MCF 10A (cell line): ENCODE data around the gene SFPQ. TPM values are rescaled to one million over a fixed set of nuclear protein-coding genes. Genes with fewer than 3 reads are reported as not detected.
"Not testable (repeated sequence)": the region's sequence is repeated elsewhere in the genome, so short reads cannot be mapped to it uniquely, and the experiment has no call there.

Experiments used
- Bru-seq: library from RNA; stranded (reverse); fragments of 400-500 nt; gene quantifications from one replicate; lab custom pipeline; 2021; lab: Mats Ljungman, UMichigan
- BruChase-seq, 2 experiments: library from RNA; stranded (reverse); fragments of 400-500 nt; gene quantifications; one replicate each; lab custom pipeline; 2021; lab: Mats Ljungman, UMichigan
- BruUV-seq: library from RNA; stranded (reverse); fragments of 400-500 nt; replicated peaks from 2 replicates; lab custom pipeline; 2021; lab: Mats Ljungman, UMichigan
- CTCF ChIA-PET: fragments of 300-600 bp; sonication (Branson Sonifier 250); formaldehyde crosslinking; extraction: SDS; loops from one replicate; lab custom pipeline; 2021; ENCODE audit warnings: antibody characterized with exemption, inconsistent platforms; lab: Yijun Ruan, JAX
- POLR2A ChIA-PET: fragments of 300-600, 350-650 bp; sonication (Branson Sonifier 250); formaldehyde crosslinking; extraction: SDS; loops from one replicate; lab custom pipeline; 2020; ENCODE audit warnings: antibody characterized with exemption, inconsistent platforms; lab: Yijun Ruan, JAX
- DNase-seq: peaks from one replicate; pipeline ENCODE4 v3.0.0-alpha.2; 2018; ENCODE audit not compliant: unreplicated experiment
- H3K27ac Mint-ChIP-seq: one replicate; pipeline ENCODE4 v1.8.0; 2022; ENCODE audit warnings: mild to moderate bottlenecking, low read depth, mixed read lengths; ENCODE audit not compliant: unreplicated experiment
- H3K27me3 Mint-ChIP-seq: one replicate; pipeline ENCODE4 v1.8.0; 2022; ENCODE audit warnings: mixed read lengths; ENCODE audit not compliant: insufficient read depth, unreplicated experiment
- H3K36me3 Mint-ChIP-seq: one replicate; pipeline ENCODE4 v1.8.0; 2022; ENCODE audit warnings: mild to moderate bottlenecking, moderate library complexity, mixed read lengths; ENCODE audit not compliant: insufficient read depth, unreplicated experiment
- H3K4me1 Mint-ChIP-seq: one replicate; pipeline ENCODE4 v1.8.0; 2022; ENCODE audit warnings: mixed read lengths; ENCODE audit not compliant: insufficient read depth, unreplicated experiment
- H3K4me3 Mint-ChIP-seq: one replicate; pipeline ENCODE4 v1.8.0; 2022; ENCODE audit warnings: mild to moderate bottlenecking, moderate library complexity, mixed read lengths; ENCODE audit not compliant: unreplicated experiment
- H3K9me3 Mint-ChIP-seq: one replicate; pipeline ENCODE4 v1.8.0; 2022; ENCODE audit warnings: mixed read lengths; ENCODE audit not compliant: unreplicated experiment
- CTCF ChIP-seq: fragments of 200-600 bp; IDR thresholded peaks from one replicate; pipeline ENCODE4 v1.8.0; 2022; ENCODE audit warnings: antibody characterized with exemption, mild to moderate bottlenecking; ENCODE audit not compliant: unreplicated experiment
- intact Hi-C: fragments of 100-400 bp; cut with micrococcal nuclease; formaldehyde crosslinking; loops from 2 replicates; pipeline ENCODE4 v1.14.1; 2022
- long read RNA-seq: library from polyadenylated mRNA; stranded (forward); transcript quantifications from one replicate; pipeline ENCODE4 v2.0.0, GENCODE V29; 2022
- total RNA-seq: library from RNA; stranded (reverse); gene quantifications from 2 replicates; pipeline ENCODE4 v1.2.3, GENCODE V29; 2022

SFPQ gene
- 275 and 314 TPM in 2 replicates for total RNA-seq
- percentile 99 among the genes with signal in this experiment for Bru-seq, nascent RNA
- BruChase-seq, experiment 1, labeled RNA remaining after a 6-hour chase = percentile 100 among the genes with signal in this experiment
- percentile 100 among the genes with signal in this experiment for BruChase-seq, experiment 2, labeled RNA remaining after a 2-hour chase
- long read RNA-seq, transcript SFPQ-201 (10 exons, 3,747 nt) = major isoform, 135 of 251 reads
- long read RNA-seq, transcript SFPQ-203 (3 exons, 1,431 nt) = minor isoform, 9 of 251 reads
- long read RNA-seq, transcript SFPQ-205 (3 exons, 2,835 nt) = minor isoform, 9 of 251 reads
- long read RNA-seq, partial matches to known transcripts = 60 of 251 reads
- long read RNA-seq, other reads (novel, unspliced or antisense) = 37 of 251 reads

DNA sequence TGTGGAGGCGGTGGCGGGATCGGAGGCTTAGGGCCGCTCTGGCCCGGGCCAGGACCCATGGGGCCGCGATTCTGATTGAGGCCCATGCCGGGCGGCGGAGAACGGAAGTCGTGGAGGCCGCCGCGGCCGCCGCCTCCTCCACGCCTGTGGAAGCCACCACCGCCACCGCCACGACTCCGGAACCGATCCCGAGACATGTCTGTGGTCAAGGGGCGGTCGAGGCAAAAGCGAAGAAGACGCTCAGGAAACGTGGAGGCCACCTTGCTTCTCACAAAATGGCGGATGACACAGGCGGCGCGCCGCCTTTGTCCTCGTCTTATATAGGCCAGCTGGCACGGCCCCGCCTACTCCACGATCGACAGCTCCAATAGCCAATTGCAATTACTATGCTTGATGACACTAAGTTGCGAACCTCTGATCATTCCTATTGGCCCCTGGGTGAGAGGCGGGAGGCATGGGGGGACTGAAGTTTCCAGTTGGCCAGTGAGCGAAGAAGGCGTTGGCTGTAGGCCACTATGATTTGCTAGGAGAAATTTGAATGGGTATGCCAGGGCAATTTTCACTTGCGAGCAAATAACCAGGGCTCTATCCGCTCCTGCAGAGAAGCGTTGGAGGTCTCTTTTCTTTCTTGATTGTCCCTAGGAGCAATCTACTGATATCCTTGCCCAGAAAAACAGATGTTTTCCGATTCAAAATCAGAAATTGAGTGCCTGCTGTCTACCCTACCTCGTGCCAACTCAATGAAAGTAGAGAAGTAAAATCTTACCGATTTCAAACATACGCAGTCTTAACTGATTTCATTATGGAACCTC, at the start of gene SFPQ:
Gene SFPQ, minus strand, starts transcription at position 293 of the 812 bp plus-strand sequence. Its CDS starts 96 bp downstream, at position 197.
- ChIA-PET POLR2A (interaction anchor here (0.6 to 1.5 kb wide), 25 partner anchors 9 to 577 kb away, joined by 3 to 12 read pairs (median 4); partner anchors contain the start of genes CLSPN, KIAA0319L, ZMYM1 and ZMYM4), CTCF (interaction anchor here (1.1 kb wide), 1 partner anchor 9 kb away, joined by 5 read pairs; no protein-coding TSS in a partner anchor)
- Mint-ChIP-seq H3K27ac (peak within 1 kb of the TSS; percentile 96), H3K36me3 (peaks cover 50% of the 10 kb centered on the region), H3K4me3 (peak within 1 kb of the TSS; percentile 85), H3K9me3 (no peaks in the 10 kb centered on the region), H3K27me3 (no peaks in the 10 kb centered on the region), H3K4me1 (peaks cover 28% of the 10 kb centered on the region)
- BruUV-seq = TSS peak; percentile 85
- peak; percentile 99 for DNase-seq
- intact Hi-C loops = loop anchor here (5.0 to 10.0 kb wide), 4 partner anchors 161 to 341 kb away; partner anchors contain the start of gene ZMYM6
- no peak for TF ChIP-seq CTCF

GRCh38 chr1:35236772-35237171, 43.8 kb upstream of the SFPQ start:
- H3K27me3 Mint-ChIP-seq, H3K4me3 Mint-ChIP-seq, H3K36me3 Mint-ChIP-seq, CTCF ChIA-PET, intact Hi-C loops, BruUV-seq, DNase-seq, H3K9me3 Mint-ChIP-seq, H3K27ac Mint-ChIP-seq, H3K4me1 Mint-ChIP-seq: not testable (repeated sequence)
- POLR2A ChIA-PET = interaction anchor here (0.6 kb wide), 1 partner anchor 10 kb away, joined by 3 read pairs; no protein-coding TSS in a partner anchor

DNA sequence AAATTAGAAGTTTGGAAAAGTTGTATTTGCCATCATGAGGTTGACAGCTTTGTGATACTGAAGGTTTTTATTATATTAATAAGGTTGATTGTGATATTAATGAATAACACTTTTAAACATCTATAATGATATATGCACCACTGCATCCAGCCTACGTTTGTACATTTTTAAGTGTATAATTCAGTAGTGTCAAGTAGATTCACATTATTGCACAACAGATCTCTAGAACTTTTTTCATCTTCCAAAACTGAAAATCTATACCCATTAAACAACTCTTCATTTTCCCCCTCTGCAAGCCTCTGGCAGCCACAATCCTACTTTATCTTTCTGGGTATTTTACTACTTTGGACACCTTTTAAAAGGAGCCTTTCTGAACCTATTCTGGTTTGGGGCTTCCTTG, 38.3 kb upstream of the SFPQ start:
- no peaks in the 10 kb centered on the region for H3K9me3 Mint-ChIP-seq
- CTCF ChIA-PET = interaction anchor here (0.8 kb wide), 1 partner anchor 29 kb away, joined by 3 read pairs; no protein-coding TSS in a partner anchor
- intact Hi-C loops = no loop called here
- TF ChIP-seq CTCF = no peak
- POLR2A ChIA-PET = no interaction called here
- H3K27ac Mint-ChIP-seq = no peak overlapping the region
- no peaks in the 10 kb centered on the region for H3K4me1 Mint-ChIP-seq
- H3K27me3 Mint-ChIP-seq = no peaks in the 10 kb centered on the region
- H3K4me3 Mint-ChIP-seq = no peak overlapping the region
- no TSS peak for BruUV-seq
- H3K36me3 Mint-ChIP-seq = no peaks in the 10 kb centered on the region
- no peak for DNase-seq

GRCh38 chr1:35229587-35230360, 36.8 kb upstream of the SFPQ start:
- Mint-ChIP-seq H3K4me3 (no peak overlapping the region), H3K9me3 (no peaks in the 10 kb centered on the region)
- CTCF ChIA-PET = interaction anchor here (0.7 kb wide), 1 partner anchor 10 kb away, joined by 3 read pairs; no protein-coding TSS in a partner anchor

More at GRCh38 chr1:35229587-35230360, 36.8 kb upstream of the SFPQ start:
- no peak for DNase-seq
- POLR2A ChIA-PET = interaction anchor here (0.7 kb wide), 1 partner anchor 165 kb away, joined by 3 read pairs; no protein-coding TSS in a partner anchor
- no peaks in the 10 kb centered on the region for H3K36me3 Mint-ChIP-seq
- intact Hi-C loops = no loop called here
- no peak overlapping the region for H3K27ac Mint-ChIP-seq
- TF ChIP-seq CTCF = no peak
- no peaks in the 10 kb centered on the region for H3K4me1 Mint-ChIP-seq
- H3K27me3 Mint-ChIP-seq = no peaks in the 10 kb centered on the region
- no TSS peak for BruUV-seq
